Type B pancreatic cell (in vitro differentiated cells): ENCODE measurements around the gene OTC. TPM values are rescaled to one million over a fixed set of nuclear protein-coding genes. Genes with fewer than 3 reads are reported as not detected.

ENCODE experiments used
- DNase-seq: peaks from one replicate; pipeline ENCODE4 v3.0.0; 2021; ENCODE audit warnings: mixed read lengths; ENCODE audit not compliant: unreplicated experiment; ENCODE audit errors: extremely low spot score
- H3K27ac Mint-ChIP-seq: 2 replicates; pipeline ENCODE4 v1.8.0; 2021; ENCODE audit warnings: mild to moderate bottlenecking, mixed read lengths
- H3K27me3 Mint-ChIP-seq: 2 replicates; pipeline ENCODE4 v1.8.0; 2021; ENCODE audit warnings: mixed read lengths
- H3K36me3 Mint-ChIP-seq: 2 replicates; pipeline ENCODE4 v1.8.0; 2021; ENCODE audit warnings: mixed read lengths
- H3K4me1 Mint-ChIP-seq: one replicate; pipeline ENCODE4 v1.8.0; 2021; ENCODE audit warnings: mixed read lengths; ENCODE audit not compliant: unreplicated experiment
- H3K4me3 Mint-ChIP-seq: 2 replicates; pipeline ENCODE4 v1.8.0; 2021; ENCODE audit warnings: mild to moderate bottlenecking, mixed read lengths
- H3K9me3 Mint-ChIP-seq: 2 replicates; pipeline ENCODE4 v1.8.0; 2021; ENCODE audit warnings: mixed read lengths
- CTCF ChIP-seq: fragments of 200-600 bp; sonication (generic); conservative IDR thresholded peaks from 2 replicates; pipeline ENCODE4 v1.5.0; 2021; ENCODE audit warnings: antibody characterized with exemption, mild to moderate bottlenecking
- total RNA-seq: library from RNA; stranded (reverse); gene quantifications from 2 replicates; pipeline ENCODE4 v1.2.1, GENCODE V29; 2021; ENCODE audit warnings: low replicate concordance

OTC gene
- total RNA-seq, 1 donor from 2014 or later, result 3.2 TPM

GRCh38 chrX:38341442-38341841 is 11.0 kb upstream of the OTC start:
- no peaks in the 10 kb centered on the region for H3K4me1 Mint-ChIP-seq
- H3K27ac Mint-ChIP-seq, result no peak overlapping the region
- H3K4me3 Mint-ChIP-seq, result no peak overlapping the region
- no peaks in the 10 kb centered on the region for H3K9me3 Mint-ChIP-seq
- H3K27me3 Mint-ChIP-seq, result no peaks in the 10 kb centered on the region
- no peak for TF ChIP-seq CTCF
- H3K36me3 Mint-ChIP-seq, result no peaks in the 10 kb centered on the region
- DNase-seq, result no peak

GRCh38 chrX:38342853-38343778 is 9.3 kb upstream of the OTC start:
- Mint-ChIP-seq H3K27me3 (no peaks in the 10 kb centered on the region), H3K4me3 (no peak overlapping the region), H3K4me1 (no peaks in the 10 kb centered on the region), H3K27ac (no peak overlapping the region), H3K36me3 (no peaks in the 10 kb centered on the region), H3K9me3 (no peaks in the 10 kb centered on the region)
- DNase-seq, result no peak
- no peak for TF ChIP-seq CTCF

DNA sequence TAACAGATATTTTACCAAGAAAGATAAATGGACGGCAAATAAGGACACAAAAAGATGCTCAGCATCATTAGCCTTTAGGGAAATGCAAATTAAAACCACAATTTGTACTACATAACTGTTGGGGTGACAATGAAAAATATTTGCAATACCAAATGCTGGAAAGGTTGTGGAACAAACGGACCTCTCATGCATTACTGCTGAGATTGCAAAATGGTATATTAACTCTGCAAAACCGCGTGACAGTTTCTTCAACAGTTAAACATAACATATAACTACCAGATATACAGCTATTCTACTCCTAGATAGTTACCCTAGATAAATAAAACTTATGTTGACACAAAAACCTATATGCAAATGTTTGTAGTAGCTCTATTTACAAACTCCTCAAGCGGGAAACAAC is 6.3 kb upstream of the OTC start:
- no peak overlapping the region for H3K27ac Mint-ChIP-seq
- no peak for TF ChIP-seq CTCF

GRCh38 chrX:38347136-38347535 is 5.3 kb upstream of the OTC start:
- Mint-ChIP-seq H3K9me3 (no peaks in the 10 kb centered on the region), H3K27ac (no peak overlapping the region), H3K4me3 (no peak overlapping the region), H3K36me3 (no peaks in the 10 kb centered on the region), H3K27me3 (no peaks in the 10 kb centered on the region), H3K4me1 (no peaks in the 10 kb centered on the region)
- no peak for TF ChIP-seq CTCF
- no peak for DNase-seq

More for the DNA sequence above, 6.3 kb upstream of the OTC start:
- Mint-ChIP-seq H3K4me3 (no peak overlapping the region), H3K9me3 (no peaks in the 10 kb centered on the region), H3K4me1 (no peaks in the 10 kb centered on the region), H3K36me3 (no peaks in the 10 kb centered on the region), H3K27me3 (no peaks in the 10 kb centered on the region)
- DNase-seq, result no peak

DNA sequence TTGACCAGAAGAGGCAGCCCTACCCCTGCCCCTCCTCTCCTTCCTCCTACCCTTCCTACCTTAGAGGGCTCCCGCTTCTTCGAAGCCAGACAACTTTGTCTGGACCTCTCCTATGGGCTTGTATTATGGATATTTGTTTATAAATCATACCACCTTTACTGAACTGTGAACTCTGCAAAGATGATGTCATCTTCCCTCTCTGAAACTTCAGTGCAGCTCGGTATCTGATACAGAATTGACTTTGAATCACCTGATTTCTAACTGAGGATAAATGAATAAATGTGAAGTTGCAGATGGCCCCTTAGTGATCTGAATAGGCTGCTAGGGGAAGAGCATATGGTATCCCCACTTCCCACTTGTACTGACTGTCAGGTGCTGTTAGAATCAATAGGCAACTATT is 1.1 kb upstream of the OTC start:
- H3K9me3 Mint-ChIP-seq, result no peaks in the 10 kb centered on the region
- TF ChIP-seq CTCF, result no peak
- no peaks in the 10 kb centered on the region for H3K4me1 Mint-ChIP-seq
- no peaks in the 10 kb centered on the region for H3K27me3 Mint-ChIP-seq
- no peak overlapping the region for H3K27ac Mint-ChIP-seq
- H3K36me3 Mint-ChIP-seq, result no peaks in the 10 kb centered on the region
- no peak overlapping the region for H3K4me3 Mint-ChIP-seq
- DNase-seq, result no peak
